DND-41 (cell line): ENCODE measurements around the gene PITPNM3.

Experiments used
- EZH2 ChIP-seq: IDR thresholded peaks from 3 replicates; pipeline ENCODE4 v1.6.1; 2012; ENCODE audit warnings: borderline replicate concordance, low read depth, mild to moderate bottlenecking, moderate library complexity, low read length, inconsistent platforms; ENCODE audit not compliant: severe bottlenecking
- TF ChIP-seq, protein P1 (sequence below): IDR thresholded peaks from 2 replicates; pipeline ENCODE4 v1.5.1; 2012; ENCODE audit warnings: borderline replicate concordance, low read length, moderate library complexity, mild to moderate bottlenecking; ENCODE audit not compliant: poor library complexity, severe bottlenecking; ENCODE audit errors: extremely low read depth

DNA sequence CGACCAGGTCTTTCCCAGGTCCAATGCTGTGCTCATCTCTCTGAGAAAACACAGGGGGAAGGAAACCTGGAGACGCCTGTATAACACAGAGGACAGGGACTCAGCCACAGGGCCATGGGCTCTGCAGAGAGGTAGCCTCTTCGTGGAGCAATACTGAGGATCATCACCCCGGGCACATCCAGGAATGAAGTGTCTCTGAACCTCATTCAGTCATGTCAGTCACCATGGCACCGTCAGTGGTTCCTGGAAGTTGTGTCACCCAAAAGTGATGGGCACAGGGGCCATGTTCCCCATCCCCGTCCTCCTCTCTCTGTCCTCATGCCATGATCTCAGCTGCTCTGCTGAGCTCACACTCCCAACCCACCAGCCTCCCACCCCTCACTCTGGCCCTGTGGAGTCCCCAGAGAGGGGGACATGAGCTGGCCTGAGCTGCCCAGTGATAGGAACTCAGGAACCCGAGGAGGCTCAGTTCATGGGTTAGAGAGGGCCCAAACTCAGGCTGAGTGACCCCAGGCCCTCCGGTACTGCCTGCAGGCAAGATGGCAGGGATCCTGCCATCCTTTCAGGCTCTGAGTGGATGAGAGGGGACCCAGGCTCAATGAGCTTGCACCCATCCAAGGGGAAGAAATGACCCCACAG lies 53.4 kb downstream of the PITPNM3 start:
- no peak for TF ChIP-seq EZH2
- TF ChIP-seq, protein P1, sequence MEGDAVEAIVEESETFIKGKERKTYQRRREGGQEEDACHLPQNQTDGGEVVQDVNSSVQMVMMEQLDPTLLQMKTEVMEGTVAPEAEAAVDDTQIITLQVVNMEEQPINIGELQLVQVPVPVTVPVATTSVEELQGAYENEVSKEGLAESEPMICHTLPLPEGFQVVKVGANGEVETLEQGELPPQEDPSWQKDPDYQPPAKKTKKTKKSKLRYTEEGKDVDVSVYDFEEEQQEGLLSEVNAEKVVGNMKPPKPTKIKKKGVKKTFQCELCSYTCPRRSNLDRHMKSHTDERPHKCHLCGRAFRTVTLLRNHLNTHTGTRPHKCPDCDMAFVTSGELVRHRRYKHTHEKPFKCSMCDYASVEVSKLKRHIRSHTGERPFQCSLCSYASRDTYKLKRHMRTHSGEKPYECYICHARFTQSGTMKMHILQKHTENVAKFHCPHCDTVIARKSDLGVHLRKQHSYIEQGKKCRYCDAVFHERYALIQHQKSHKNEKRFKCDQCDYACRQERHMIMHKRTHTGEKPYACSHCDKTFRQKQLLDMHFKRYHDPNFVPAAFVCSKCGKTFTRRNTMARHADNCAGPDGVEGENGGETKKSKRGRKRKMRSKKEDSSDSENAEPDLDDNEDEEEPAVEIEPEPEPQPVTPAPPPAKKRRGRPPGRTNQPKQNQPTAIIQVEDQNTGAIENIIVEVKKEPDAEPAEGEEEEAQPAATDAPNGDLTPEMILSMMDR: no peak
